ENCODE measurements around the gene GNRH2. TPM values are rescaled to one million over a fixed set of nuclear protein-coding genes. Genes with fewer than 3 reads are reported as not detected.

The GNRH2 gene
- total and polyA plus RNA-seq, 10 of the 15 experiments (the other 5 are each of a cell fraction or from before 2014, with no cell fraction given), result 0.12 to 0.85 (median 0.31) TPM; not detected in 7

DNA sequence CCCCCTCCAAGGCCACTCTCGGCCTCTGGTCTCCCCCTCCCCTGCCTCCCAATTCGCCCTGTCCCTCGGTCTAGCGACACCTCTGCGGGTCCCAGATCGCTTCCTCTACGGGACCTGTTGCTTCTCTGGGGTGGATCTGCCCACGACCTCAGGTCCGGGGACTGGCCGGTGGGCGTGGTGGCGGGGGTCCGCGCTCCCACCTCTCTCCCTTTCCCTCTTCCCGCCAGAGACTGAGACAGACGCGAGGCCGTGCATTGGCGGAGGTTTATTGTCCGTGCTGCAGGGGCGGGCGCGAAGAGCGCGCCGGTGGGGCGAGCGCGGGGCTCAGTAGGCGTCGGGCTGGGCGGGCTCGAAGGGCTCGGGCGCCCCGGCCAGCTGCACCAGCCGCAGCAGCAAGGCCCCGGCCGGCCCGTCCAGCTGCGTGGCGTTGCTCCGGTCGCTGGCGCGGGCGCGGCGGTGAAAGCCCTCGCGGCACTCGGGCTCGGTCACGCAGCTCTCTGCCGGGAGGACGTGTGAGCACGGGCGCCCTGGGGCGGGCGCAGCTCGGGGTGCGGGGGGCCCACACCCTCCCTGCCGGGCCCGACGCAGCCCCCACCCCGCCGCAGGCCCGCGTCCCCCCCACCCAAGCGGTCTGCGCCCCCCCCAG is 39.0 kb downstream of the GNRH2 start:
- RAD21 ChIA-PET (ENCODE audit: unreplicated experiment), result no interaction called here
- BruUV-seq (replicated peaks), result no TSS peak
- no peak for FAIRE-seq
- H3K36me3 ChIP-seq (ENCODE audit: control insufficient read depth in 2 of 2, insufficient read depth in 2 of 2, low read length in 1 of 2), result no peaks in the 10 kb centered on the region
- ATAC-seq, result no peak
- no peak overlapping the region for H2AFZ ChIP-seq (ENCODE audit: control insufficient read depth, low read depth, low read length)
- in situ Hi-C loops (cut with MboI) (no loop called here), intact Hi-C loops (cut with micrococcal nuclease; ENCODE audit: unreplicated experiment) (no loop called here)
- DNase-seq (ENCODE audit: low read depth, low spot score), result no peak
- H3K4me1 ChIP-seq (ENCODE audit: control insufficient read depth, insufficient read depth, low read length), result no peaks in the 10 kb centered on the region
- CTCF ChIA-PET, result no interaction called here
- H3K79me2 ChIP-seq (ENCODE audit: control insufficient read depth, insufficient read depth, low read length), result no peaks in the 10 kb centered on the region
- TF ChIP-seq SUZ12 (IDR thresholded peaks at IDR 0.05; ENCODE audit: unreplicated experiment) (peak; percentile 94), IRF5 (IDR thresholded peaks at IDR 0.05; ENCODE audit: borderline replicate concordance) (no peak)
- peaks cover 15 to 22% of the 10 kb centered on the region in 2 experiments for H3K27me3 ChIP-seq (replicated peaks in 1 of 2; ENCODE audit: control insufficient read depth in 2 of 2, insufficient read depth in 2 of 2, low read length in 1 of 2)
- POLR2A ChIA-PET, result no interaction called here
- WGBS (ENCODE audit: insufficient coverage, insufficient replicate concordance, low lambda C conversion rate, missing lambda C conversion rate), result 26% methylated on average over 53 of the region's 71 CpGs
- SMC1A ChIA-PET (ENCODE audit: uncharacterized antibody, unreplicated experiment), result no interaction called here
- no peak overlapping the region for H3K4me3 ChIP-seq
- no peak overlapping the region; the same call in 1 of the 2 replicates for H3K4me2 ChIP-seq (ENCODE audit: control insufficient read depth, insufficient read depth)
- H4K20me1 ChIP-seq (ENCODE audit: control insufficient read depth, insufficient read depth), result no peaks in the 10 kb centered on the region
- no peaks in the 10 kb centered on the region for H3K9me3 ChIP-seq (replicated peaks; ENCODE audit: control insufficient read depth, insufficient read depth, low read length)
- H3K9ac ChIP-seq (ENCODE audit: control insufficient read depth, insufficient read depth, low read length), result no peak overlapping the region
- no peak overlapping the region for H3K27ac ChIP-seq (ENCODE audit: control insufficient read depth, insufficient read depth)

- Histone ChIP-seq H3K27me3 (replicated peaks in 1 of 2; ENCODE audit: control insufficient read depth in 2 of 2, insufficient read depth in 2 of 2, low read length in 1 of 2) (peaks cover 15 to 22% of the 10 kb centered on the region in 2 experiments), H3K79me2 (ENCODE audit: control insufficient read depth, insufficient read depth, low read length) (no peaks in the 10 kb centered on the region), H3K36me3 (ENCODE audit: control insufficient read depth in 2 of 2, insufficient read depth in 2 of 2, low read length in 1 of 2) (no peaks in the 10 kb centered on the region), H3K9me3 (replicated peaks; ENCODE audit: control insufficient read depth, insufficient read depth, low read length) (no peaks in the 10 kb centered on the region), H3K4me3 (no peak overlapping the region), H2AFZ (ENCODE audit: control insufficient read depth, low read depth, low read length) (no peak overlapping the region), H3K4me1 (ENCODE audit: control insufficient read depth, insufficient read depth, low read length) (no peaks in the 10 kb centered on the region), H4K20me1 (ENCODE audit: control insufficient read depth, insufficient read depth) (no peaks in the 10 kb centered on the region), H3K4me2 (ENCODE audit: control insufficient read depth, insufficient read depth) (no peak overlapping the region), H3K9ac (ENCODE audit: control insufficient read depth, insufficient read depth, low read length) (no peak overlapping the region), H3K27ac (ENCODE audit: control insufficient read depth, insufficient read depth) (no peak overlapping the region)
- in situ Hi-C loops (cut with MboI) (no loop called here), intact Hi-C loops (cut with micrococcal nuclease; ENCODE audit: unreplicated experiment) (no loop called here)
- ChIA-PET SMC1A (ENCODE audit: uncharacterized antibody, unreplicated experiment) (no interaction called here), RAD21 (ENCODE audit: unreplicated experiment) (no interaction called here), POLR2A (no interaction called here), CTCF (no interaction called here)
- FAIRE-seq, result no peak
- 12% methylated on average over 44 of the region's 76 CpGs for WGBS (ENCODE audit: insufficient coverage, insufficient replicate concordance, low lambda C conversion rate, missing lambda C conversion rate)
- no TSS peak for BruUV-seq (replicated peaks)
- no peak for ATAC-seq
- DNase-seq (ENCODE audit: low read depth, low spot score), result no peak
- TF ChIP-seq KLF5 (IDR thresholded peaks at IDR 0.05; ENCODE audit: partially characterized antibody), result no peak
- TF ChIP-seq, protein P1, sequence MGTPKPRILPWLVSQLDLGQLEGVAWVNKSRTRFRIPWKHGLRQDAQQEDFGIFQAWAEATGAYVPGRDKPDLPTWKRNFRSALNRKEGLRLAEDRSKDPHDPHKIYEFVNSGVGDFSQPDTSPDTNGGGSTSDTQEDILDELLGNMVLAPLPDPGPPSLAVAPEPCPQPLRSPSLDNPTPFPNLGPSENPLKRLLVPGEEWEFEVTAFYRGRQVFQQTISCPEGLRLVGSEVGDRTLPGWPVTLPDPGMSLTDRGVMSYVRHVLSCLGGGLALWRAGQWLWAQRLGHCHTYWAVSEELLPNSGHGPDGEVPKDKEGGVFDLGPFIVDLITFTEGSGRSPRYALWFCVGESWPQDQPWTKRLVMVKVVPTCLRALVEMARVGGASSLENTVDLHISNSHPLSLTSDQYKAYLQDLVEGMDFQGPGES (IDR thresholded peaks at IDR 0.05), result no peak
- TF ChIP-seq, protein P2, sequence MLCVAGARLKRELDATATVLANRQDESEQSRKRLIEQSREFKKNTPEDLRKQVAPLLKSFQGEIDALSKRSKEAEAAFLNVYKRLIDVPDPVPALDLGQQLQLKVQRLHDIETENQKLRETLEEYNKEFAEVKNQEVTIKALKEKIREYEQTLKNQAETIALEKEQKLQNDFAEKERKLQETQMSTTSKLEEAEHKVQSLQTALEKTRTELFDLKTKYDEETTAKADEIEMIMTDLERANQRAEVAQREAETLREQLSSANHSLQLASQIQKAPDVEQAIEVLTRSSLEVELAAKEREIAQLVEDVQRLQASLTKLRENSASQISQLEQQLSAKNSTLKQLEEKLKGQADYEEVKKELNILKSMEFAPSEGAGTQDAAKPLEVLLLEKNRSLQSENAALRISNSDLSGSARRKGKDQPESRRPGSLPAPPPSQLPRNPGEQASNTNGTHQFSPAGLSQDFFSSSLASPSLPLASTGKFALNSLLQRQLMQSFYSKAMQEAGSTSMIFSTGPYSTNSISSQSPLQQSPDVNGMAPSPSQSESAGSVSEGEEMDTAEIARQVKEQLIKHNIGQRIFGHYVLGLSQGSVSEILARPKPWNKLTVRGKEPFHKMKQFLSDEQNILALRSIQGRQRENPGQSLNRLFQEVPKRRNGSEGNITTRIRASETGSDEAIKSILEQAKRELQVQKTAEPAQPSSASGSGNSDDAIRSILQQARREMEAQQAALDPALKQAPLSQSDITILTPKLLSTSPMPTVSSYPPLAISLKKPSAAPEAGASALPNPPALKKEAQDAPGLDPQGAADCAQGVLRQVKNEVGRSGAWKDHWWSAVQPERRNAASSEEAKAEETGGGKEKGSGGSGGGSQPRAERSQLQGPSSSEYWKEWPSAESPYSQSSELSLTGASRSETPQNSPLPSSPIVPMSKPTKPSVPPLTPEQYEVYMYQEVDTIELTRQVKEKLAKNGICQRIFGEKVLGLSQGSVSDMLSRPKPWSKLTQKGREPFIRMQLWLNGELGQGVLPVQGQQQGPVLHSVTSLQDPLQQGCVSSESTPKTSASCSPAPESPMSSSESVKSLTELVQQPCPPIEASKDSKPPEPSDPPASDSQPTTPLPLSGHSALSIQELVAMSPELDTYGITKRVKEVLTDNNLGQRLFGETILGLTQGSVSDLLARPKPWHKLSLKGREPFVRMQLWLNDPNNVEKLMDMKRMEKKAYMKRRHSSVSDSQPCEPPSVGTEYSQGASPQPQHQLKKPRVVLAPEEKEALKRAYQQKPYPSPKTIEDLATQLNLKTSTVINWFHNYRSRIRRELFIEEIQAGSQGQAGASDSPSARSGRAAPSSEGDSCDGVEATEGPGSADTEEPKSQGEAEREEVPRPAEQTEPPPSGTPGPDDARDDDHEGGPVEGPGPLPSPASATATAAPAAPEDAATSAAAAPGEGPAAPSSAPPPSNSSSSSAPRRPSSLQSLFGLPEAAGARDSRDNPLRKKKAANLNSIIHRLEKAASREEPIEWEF (IDR thresholded peaks at IDR 0.05; ENCODE audit: insufficient replicate concordance, low read depth, low read length), result no peak
Measured at GRCh38 chr20:3082955-3083952, 39.8 kb downstream of the GNRH2 start.

All from GM12878 (cell line).